CD4-positive, alpha-beta T cell treated with Interleukin-10 for 1 hour (primary cell): Measurements from ENCODE around the gene SRSF2.
A peak's percentile ranks its signal among the peaks of the same experiment; 100 is the strongest.
"Not testable (repeated sequence)": the region's sequence is repeated elsewhere in the genome, so short reads cannot be mapped to it uniquely, and the experiment has no call there.

Experiments
- DNase-seq: peaks from one replicate; pipeline ENCODE4 v3.0.0-alpha.2; 2020

Gene SRSF2, protein sequence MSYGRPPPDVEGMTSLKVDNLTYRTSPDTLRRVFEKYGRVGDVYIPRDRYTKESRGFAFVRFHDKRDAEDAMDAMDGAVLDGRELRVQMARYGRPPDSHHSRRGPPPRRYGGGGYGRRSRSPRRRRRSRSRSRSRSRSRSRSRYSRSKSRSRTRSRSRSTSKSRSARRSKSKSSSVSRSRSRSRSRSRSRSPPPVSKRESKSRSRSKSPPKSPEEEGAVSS

GRCh38 chr17:76737082-76737675 lies at the start of gene SRSF2:
Gene SRSF2, minus strand, starts transcription at chr17:76737331. Its CDS starts 171 bp downstream, at chr17:76737160.
- peak; percentile 99 for DNase-seq

DNA sequence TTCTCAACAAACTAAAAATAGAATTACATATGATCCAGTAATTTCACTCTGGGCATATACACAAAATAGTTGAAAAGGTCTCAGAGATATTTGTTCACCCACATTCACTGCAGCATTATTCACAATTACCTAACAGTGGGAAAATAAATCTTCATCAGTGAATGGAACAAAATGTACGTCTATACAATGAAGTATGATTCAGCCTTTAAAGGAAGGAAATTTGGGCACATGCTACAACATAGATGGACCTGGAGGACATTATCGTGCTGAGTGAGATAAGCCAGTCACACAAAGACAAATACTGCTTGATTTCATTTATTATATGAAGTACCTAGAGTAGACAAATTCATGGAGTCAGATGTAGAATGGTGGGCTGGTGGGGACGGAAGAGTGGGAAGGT lies 47.8 kb upstream of the SRSF2 start:
- DNase-seq = no peak

DNA sequence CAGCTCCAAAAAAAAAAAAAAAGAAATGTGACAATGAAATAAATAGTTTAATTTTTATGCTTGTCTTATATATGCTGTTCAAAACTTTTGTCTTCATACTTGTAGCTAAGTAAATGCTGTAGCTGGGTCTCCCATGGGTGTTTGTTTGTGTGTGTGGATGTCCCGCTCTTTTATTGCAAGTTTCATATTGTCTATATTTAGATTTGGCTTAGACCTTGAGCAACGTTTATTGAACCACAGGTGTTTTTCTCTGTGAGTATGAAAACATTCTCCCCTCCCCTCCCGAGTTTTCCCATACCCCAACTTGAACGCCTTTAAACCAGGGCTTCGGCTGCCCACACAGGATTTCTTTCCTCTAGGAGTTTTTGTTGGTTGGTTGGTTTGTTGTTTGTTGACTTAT lies 46.0 kb upstream of the SRSF2 start:
- no peak for DNase-seq

DNA sequence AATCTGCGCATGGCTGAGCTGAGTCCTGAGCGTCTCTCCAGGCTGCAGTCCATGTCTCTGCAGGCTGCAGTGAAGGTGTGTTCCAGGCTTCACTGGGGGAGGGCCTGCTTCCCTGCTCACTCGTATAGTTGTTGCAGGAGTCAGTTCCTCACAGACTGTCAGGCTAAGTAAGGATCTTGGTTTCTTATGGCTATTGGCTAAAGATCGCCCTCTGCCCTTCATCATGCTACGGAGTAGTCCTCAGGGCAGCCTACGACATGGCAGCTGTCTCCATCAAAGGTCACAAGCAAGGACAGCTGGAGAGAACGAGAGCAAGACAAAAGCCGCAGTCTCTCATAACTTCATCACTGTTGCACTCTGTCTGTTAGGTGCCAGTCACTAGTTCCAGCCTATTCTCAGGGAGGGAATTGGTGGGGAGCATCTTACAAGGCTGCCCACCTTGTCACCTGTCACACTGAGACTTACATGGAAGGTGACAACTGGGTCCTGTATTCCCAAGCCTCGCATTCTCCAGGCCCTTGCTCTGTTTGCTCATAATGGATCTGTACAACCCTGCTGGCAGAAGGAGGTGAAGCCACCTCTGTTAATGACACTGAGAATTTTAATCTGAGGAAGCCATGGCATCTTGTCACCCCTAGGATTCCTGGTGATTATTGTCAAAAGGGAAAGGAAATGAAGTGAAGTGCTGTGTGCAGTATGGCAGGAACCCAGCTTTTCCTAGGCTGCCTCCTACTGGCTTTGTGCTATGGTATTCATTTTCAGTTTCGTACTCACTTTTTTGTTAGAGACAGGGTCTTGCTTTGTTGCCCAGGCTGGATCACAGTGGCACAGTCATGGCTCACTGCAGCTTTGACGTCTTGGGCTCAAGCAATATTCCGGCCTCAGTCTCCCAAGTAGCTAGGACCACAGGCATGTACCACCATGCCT lies 44.2 kb upstream of the SRSF2 start:
- DNase-seq = peak; percentile 22

DNA sequence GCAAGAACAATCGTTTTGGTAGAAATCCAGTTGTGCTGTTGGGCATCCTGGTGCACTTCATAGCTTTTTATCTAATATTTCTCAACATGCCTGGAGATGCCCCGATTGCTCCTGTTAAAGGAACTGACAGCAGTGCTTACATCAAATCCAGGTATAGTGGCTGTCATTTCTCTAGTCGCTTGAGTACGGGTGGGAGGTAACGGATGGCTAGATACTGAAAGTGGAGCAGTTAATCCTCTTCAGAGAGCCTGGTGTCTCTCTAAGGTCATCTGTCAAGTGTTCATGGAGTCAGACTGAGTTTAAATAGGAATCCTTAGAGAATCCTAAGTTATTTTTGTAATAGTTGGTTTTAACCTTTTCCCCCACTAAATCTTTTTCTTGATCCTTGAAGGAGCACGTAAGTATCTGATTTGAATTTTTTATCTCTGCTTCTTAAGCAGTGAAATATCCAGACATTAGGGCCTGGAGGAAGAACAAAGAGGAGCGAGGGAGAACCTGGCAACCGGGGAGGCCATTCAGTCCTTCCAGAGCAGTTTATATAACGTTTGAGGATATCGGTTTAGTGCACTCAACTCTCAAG lies 38.0 kb upstream of the SRSF2 start:
- no peak for DNase-seq

GRCh38 chr17:76772842-76773525 lies 35.9 kb upstream of the SRSF2 start:
- peak; percentile 77 for DNase-seq

GRCh38 chr17:76758570-76758969 lies 21.4 kb upstream of the SRSF2 start:
- DNase-seq = no peak

- no peak for DNase-seq
Measured at GRCh38 chr17:76757256-76757655, 20.1 kb upstream of the SRSF2 start.

DNA sequence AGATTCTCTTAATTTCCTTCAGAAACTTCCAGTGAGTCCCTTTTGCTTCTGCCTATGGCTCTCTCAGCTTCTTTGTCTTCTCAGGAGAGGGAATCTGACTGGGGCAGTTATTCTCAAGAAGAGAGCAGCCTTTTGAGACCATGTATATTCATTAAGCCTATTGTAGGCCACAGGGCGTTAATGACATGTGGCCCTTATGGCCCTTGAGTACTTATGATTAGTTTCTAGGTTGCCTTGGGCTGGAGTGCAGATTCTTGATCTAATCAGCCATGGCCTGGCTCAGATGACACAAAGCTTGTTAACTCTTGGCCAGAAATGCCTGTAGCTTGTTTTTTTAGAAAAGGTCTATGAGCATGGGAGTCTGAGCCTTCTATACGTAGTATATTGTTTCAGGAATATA lies 18.2 kb upstream of the SRSF2 start:
- DNase-seq = no peak

GRCh38 chr17:76753061-76753961 lies 16.2 kb upstream of the SRSF2 start:
- DNase-seq = peak; percentile 57

- DNase-seq = peak; percentile 63
Measured at GRCh38 chr17:76752006-76752405, 14.9 kb upstream of the SRSF2 start.

DNA sequence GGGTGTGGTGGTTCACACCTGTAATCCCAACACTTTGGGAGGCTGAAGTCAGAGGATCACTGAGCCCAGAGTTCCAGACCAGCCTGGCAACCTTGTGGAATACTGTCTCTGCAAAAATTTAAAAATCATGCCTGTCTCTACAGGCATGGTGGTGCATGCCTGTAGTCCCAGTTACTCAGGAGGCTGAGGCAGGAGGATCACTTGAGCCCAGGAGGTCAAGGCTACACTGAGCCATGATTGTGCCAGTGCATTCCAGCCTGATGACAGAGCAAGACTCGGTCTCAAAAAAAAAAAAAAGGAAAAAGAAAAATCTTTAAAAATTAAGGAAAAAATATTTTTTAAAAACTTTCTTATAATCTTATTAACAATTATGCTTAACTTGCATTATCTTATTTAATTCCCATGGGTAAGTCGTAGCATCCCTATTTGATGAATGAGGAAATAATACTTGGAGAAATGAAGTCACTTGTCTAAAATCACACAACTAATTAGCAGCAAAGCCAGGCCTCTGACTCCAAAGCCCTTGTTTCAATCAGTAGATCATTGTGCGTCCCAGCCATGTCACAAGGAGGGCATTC lies 14.4 kb upstream of the SRSF2 start:
- no peak for DNase-seq

DNA sequence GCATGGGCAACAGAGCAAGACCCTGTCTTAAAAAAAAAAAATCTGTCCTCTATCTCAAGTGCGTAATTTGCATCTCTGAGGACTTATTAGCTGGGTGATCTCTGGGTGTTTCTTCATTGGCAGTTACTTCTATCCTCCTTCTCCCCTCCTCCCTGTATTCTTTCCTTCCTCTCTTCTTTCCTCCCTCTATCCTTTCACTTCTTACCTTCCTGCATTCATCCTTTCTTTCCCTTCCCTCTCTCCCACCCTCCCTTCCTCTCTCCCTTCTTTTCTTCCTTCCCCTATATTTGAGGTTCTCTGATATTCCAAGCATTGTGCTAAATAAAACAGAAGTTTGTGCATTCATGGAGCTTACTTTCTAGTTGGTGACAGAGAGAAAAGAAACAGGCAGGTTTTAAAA lies 11.5 kb upstream of the SRSF2 start:
- no peak for DNase-seq

DNA sequence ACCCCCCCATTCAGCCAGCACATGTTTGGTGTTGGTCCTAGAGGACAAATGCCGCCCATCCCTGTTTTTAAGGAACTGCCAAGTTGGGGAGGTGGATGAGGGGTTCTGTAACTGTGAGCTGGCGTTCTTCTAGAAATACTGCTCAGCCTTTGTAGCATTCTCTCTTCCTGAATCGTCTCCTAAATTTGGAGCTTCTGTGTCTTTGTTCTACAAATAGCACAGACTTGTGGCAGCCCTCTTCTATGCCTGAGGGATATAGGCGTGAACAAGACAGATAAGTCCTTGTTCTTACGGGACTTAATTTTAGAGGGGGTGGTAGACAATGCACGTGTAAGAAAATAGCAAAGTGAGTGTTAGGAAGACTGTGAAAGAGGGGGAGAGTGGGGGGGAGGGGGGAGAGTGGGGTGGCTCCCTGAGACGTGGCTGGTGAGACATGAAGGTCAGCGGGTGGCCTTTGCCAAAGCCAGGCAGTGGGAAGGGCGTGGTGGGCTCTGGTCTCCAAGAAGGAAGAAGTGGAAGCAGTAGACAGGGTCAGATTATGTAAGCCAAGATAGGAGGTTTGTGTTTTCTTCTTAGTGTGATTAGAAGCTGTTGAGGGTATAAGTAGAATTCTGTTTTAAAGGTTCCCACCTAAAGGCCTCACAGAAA lies 10.7 kb upstream of the SRSF2 start:
- DNase-seq = no peak

GRCh38 chr17:76745785-76746184 lies 8.7 kb upstream of the SRSF2 start:
- not testable (repeated sequence) for DNase-seq

DNA sequence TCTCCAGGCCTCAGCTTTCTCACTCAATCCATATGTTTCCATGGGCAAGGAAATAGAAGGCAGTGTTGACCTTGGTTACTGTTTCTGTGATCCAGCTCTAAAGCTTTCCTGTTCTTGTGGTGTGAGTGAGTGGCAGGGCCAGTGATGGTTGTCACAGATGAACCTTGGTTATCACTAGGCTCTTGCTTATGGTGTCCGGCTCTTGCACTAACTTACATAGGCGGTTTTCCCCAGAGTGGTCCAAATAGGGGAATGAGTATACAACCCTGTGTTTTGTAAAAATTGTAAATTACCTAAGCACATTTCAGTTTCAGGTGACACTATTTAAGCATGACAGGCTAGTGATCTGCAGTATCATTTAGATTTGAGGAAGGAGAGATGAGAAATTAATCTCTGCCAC lies 7.6 kb upstream of the SRSF2 start:
- DNase-seq = no peak

DNA sequence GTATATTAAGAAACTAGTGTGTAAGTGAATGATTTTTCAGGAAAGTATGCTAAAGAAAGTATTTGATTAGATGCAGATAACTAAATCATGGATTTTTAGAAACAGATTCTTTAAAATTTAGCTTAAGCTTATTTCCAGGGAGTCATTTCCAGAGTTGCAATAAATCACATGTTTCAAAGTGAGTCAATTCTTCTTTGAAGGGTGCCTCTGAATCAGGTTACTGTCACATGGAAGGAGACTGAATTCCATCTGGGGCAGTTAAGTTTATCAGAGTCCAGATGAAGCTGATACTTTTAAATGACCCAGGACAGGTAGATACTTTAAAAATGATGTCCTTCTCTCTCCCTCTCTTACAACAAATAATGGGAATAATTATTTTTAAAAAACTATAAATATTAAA lies 5.8 kb upstream of the SRSF2 start:
- DNase-seq = no peak

DNA sequence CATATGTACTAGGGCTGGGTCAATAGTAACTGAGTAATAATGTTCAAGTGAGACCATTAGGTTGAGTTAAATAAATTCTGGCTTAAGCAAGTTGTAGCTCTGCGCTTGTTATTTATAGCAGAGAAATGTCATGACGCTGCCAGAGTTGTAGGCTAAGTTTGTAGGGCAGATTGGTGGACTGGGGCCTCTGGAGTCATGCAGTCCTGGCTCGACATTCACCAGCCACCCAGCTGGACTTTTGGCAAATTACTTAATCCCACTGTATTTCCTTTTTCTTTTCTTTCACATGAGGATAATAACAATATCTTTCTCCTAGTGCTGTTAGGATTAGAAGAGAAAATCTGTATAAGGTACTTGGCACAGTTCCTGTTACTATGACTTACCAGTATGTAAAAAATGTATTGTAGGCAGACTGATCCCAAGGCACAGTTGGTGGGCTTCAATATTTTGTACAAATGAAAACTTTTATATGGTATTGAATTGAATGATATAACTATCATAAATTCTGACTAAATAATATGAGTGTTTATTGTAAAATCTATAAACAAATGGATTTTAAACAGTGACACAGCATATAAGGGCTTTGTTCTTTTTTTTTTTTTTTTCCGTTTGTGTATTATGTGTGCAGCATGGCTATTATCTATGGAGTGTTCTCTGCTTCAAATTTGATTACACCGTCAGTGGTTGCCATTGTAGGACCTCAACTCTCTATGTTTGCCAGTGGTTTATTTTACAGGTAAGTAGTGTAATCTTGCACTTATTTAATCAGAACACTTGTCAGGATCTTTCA lies 3.4 kb upstream of the SRSF2 start:
- DNase-seq = no peak

GRCh38 chr17:76739568-76740115 lies 2.5 kb upstream of the SRSF2 start:
- DNase-seq = not testable (repeated sequence)

GRCh38 chr17:76738468-76738850 lies 1.3 kb upstream of the SRSF2 start:
- DNase-seq = no peak
